ENCODE measurements around the gene CELF4.

Gene CELF4

DNA sequence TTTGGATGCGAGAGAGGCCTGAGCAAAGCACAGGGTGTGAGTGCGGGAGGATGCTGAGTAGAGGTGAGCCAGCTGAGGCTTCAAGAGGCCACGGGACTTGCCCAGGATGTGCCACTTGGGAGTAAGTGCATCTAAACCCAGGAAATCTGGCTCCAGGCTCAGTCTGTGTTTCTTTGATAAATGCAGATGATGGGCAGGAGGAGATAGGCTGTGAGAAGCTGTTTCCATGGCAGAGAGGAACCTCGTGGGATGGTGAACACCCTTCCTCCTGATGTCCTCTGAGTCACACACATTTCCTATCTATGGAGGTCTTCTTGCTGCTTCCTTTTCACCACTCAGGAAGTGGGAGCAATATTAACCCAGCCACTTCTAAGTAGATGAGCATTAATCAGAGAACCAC is 38.4 kb upstream of the CELF4 start:
- TF ChIP-seq, protein P1, sequence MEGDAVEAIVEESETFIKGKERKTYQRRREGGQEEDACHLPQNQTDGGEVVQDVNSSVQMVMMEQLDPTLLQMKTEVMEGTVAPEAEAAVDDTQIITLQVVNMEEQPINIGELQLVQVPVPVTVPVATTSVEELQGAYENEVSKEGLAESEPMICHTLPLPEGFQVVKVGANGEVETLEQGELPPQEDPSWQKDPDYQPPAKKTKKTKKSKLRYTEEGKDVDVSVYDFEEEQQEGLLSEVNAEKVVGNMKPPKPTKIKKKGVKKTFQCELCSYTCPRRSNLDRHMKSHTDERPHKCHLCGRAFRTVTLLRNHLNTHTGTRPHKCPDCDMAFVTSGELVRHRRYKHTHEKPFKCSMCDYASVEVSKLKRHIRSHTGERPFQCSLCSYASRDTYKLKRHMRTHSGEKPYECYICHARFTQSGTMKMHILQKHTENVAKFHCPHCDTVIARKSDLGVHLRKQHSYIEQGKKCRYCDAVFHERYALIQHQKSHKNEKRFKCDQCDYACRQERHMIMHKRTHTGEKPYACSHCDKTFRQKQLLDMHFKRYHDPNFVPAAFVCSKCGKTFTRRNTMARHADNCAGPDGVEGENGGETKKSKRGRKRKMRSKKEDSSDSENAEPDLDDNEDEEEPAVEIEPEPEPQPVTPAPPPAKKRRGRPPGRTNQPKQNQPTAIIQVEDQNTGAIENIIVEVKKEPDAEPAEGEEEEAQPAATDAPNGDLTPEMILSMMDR (IDR thresholded peaks at IDR 0.05), result no peak
- Histone ChIP-seq H3K27ac (no peak overlapping the region), H3K4me3 (no peak overlapping the region)
- no peak for DNase-seq (ENCODE audit: low spot score)

DNA sequence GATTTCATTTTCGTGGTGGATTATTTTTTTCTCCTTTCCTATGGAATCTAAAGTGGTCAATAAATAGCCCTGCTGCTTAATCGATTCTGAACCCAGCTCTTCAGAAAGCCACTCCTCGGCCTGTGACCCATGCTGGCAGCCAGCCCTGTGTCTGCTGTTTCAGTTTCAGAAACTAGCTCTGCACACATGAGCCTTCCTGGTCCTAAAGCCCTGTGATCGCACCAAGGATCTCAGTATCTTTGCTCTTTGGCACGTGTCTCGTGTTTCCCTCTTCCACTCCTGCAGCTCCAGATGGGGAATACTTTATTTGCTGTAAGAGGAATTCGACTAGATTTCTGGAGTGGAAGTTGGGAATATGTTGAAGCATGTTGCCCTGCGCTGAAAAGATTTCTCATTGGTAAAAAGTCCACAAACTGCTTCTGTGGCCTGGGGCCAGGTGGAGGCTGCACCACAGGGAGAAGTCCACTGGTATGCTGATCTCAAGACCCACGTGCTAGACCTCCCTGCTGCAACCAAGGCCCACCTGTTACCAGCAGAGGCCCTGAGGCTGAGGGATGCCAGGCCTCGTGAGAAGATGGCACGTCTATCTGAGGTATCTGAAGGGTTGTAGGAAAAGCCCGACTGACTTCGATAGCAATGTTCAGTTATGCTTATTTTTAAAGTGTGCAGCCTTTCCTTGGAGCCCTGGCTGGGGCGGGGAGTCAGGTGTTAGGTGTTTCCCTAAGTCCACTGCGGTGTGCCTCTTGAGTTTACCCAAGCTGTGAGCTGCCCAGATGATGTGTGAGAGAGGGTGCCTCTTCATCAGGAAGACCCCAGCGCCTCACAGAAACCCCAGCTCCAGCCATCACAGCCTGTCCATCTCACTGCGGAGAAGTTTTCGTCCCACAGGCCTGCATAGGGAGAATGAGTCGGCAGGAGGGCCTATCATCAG is 33.6 kb upstream of the CELF4 start:
- TF ChIP-seq, protein P1 (IDR thresholded peaks at IDR 0.05), result no peak
- no peak overlapping the region for H3K4me3 ChIP-seq
- DNase-seq (ENCODE audit: low spot score), result no peak
- H3K27ac ChIP-seq, result no peak overlapping the region

DNA sequence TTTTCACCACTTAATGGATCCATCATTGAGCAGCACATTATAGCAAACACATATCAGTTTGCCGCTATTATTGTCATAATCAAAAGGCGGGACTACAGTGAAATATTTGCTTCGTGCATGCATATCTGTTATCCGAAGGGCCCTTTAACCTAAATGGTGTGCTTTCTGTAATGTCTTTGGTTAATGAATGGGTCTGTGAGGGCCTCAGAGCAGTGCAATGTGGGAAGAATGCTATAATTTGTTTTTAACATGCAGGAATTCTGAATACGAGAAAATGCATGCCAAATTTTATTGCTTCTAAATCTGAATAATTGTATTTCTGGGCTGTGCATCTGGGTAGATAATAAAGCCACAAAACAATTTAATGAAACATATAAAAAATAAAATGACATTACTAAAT is 32.8 kb upstream of the CELF4 start:
- DNase-seq (ENCODE audit: low spot score), result no peak
- TF ChIP-seq, protein P1 (IDR thresholded peaks at IDR 0.05), result no peak

DNA sequence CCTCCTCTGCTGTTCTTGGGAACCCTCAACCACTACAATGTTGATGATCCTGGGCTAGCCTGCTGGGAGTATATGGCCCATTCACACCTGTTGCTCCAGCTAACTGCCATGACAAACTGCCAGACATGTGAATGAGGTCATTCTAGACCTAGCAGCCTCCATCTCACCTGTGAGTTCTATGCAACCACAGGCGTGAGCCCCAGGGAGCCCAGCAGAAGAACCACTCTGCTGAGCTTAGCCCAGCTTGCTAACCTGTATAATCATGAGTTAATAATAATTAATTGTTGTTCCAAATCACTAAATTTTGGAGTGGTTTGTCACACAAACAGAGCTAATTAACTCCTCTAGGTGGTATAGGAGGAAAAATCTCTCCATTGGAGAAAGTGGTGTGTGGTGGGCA is 24.7 kb upstream of the CELF4 start:
- no peak overlapping the region for H3K4me3 ChIP-seq
- H3K27ac ChIP-seq, result no peak overlapping the region
- TF ChIP-seq, protein P1 (IDR thresholded peaks at IDR 0.05), result no peak
- no peak for DNase-seq (ENCODE audit: low spot score)

More for the DNA sequence above, 32.8 kb upstream of the CELF4 start:
- Histone ChIP-seq H3K4me3 (no peak overlapping the region), H3K27ac (no peak overlapping the region)

DNA sequence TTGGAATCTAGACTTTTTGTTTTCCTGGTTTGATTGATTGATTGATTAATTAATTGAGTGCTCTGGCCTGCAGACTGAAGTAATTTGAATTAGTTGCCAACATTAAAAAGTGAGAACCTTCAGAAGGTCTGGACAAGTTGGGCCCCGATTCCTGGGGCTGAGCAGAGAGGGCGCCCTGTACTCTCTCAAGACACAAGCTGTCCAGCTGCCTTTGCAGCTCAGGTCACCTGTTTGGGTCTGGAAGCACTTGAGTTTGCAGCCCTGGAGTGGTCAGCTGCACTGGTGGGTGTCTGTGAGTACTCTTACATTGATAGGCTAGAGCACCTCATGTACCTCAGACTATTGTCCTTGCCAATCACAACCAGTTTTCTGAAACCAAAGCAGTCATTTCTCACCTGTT is 22.7 kb upstream of the CELF4 start:
- DNase-seq (ENCODE audit: low spot score), result no peak
- TF ChIP-seq, protein P1 (IDR thresholded peaks at IDR 0.05), result no peak
- H3K27ac ChIP-seq, result no peak overlapping the region
- H3K4me3 ChIP-seq, result no peak overlapping the region

DNA sequence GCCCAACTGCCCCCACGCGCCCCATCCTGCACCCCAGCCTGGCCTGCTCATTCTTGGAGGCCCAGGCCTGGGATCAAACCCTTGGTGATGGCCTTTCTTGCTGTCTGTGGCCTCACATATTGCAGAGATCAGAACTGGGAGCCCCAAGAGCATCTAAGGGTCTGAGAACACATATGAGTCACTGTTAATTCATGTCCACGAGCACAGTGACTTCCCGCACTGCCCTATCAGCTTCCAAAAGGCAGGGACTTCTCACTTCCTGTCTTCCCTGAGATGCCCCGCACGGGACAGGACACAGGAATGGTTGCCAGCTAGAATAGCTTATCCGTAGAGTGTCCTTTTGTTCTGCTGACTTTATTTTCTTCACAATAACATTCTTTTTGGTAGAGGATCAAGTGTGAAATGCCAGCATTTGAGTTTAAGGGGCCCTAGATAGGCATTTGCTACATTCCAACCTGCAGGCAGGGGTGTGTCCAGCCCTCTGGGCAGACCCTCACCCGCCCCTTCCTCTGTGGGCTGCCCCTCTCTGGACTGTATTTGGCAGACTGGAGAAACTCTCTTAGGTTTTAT is 21.1 kb upstream of the CELF4 start:
- no peak overlapping the region for H3K4me3 ChIP-seq
- TF ChIP-seq, protein P1 (IDR thresholded peaks at IDR 0.05), result no peak

More for the DNA sequence above, 21.1 kb upstream of the CELF4 start:
- DNase-seq (ENCODE audit: low spot score), result no peak
- no peak overlapping the region for H3K27ac ChIP-seq

Measured in coronary artery (tissue), 2 donors.